Gastroesophageal sphincter (tissue), 4 donors: Measurements from ENCODE around the gene LMTK2. TPM values are rescaled to one million over a fixed set of nuclear protein-coding genes. Genes with fewer than 3 reads are reported as not detected.

Experiments
- ATAC-seq: fragments of 150-250 bp; one replicate; pipeline ENCODE4 v1.9.1; 2016; ENCODE audit warnings: mild to moderate bottlenecking, moderate library complexity
- H3K27ac ChIP-seq, 4 donors: fragments of 200-600 bp; sonication (generic) in 3 of 4; 1 replicate in 3 of 4; 2 replicates in 1 of 4; pipeline ENCODE4 v1.5.1; 2016 to 2019
- H3K27me3 ChIP-seq: fragments of 200-600 bp; sonication (generic); one replicate; pipeline ENCODE4 v1.5.1; 2019
- H3K36me3 ChIP-seq, 2 donors: fragments of 200-600 bp; sonication (generic); one replicate each; pipeline ENCODE4 v1.5.1; 2019; ENCODE audit warnings: control low read depth in 1 of 2
- H3K4me1 ChIP-seq, 3 donors: fragments of 200-600 bp; sonication (generic); 1 replicate in 2 of 3; 2 replicates in 1 of 3; pipeline ENCODE4 v1.5.1; 2016 to 2019; ENCODE audit warnings: control low read depth in 2 of 3
- H3K4me3 ChIP-seq, 2 donors: fragments of 200-600 bp; sonication (generic); one replicate each; pipeline ENCODE4 v1.5.1; 2019; ENCODE audit warnings: mild to moderate bottlenecking in 1 of 2, moderate library complexity in 1 of 2
- H3K9me3 ChIP-seq, 3 donors: fragments of 200-600 bp; sonication (generic); one replicate each; pipeline ENCODE4 v1.5.1; 2017 to 2019; ENCODE audit warnings: control low read depth in 2 of 3
- CTCF ChIP-seq, 4 experiments: fragments of 200-600 bp in 2 of 4; fragments of 450-650 bp in 2 of 4; sonication (generic) in 1 of 4; IDR thresholded peaks; one replicate each; pipeline ENCODE4 v1.5.1; 2017 to 2019; ENCODE audit warnings: antibody characterized with exemption in 4 of 4, mild to moderate bottlenecking in 2 of 4, moderate library complexity in 2 of 4
- EP300 ChIP-seq: sonication (generic); formaldehyde crosslinking; IDR thresholded peaks from one replicate; pipeline ENCODE4 v1.6.1; 2017; ENCODE audit warnings: antibody characterized with exemption, mild to moderate bottlenecking
- POLR2A ChIP-seq, 2 donors: fragments of 450-650 bp; IDR thresholded peaks; one replicate each; pipeline ENCODE4 v1.6.1; 2017; ENCODE audit warnings: antibody characterized with exemption in 2 of 2, mild to moderate bottlenecking in 2 of 2, moderate library complexity in 1 of 2
- POLR2AphosphoS5 ChIP-seq: sonication (generic); formaldehyde crosslinking; IDR thresholded peaks from one replicate; pipeline ENCODE4 v1.6.1; 2017; ENCODE audit warnings: antibody characterized with exemption
- WGBS, 2 donors: methylation state at CpG; one replicate each; pipeline ENCODE4 v1.1.5; 2018; ENCODE audit warnings: low coverage in 1 of 2; 5-methylcytosine and 5-hydroxymethylcytosine counted together
- total RNA-seq, 4 donors: library from RNA; depleted of rRNA; stranded (reverse); fragments of >200 nt; gene quantifications; one replicate each; pipeline ENCODE4 v1.1.0, GENCODE V29; 2016

The LMTK2 gene
- total RNA-seq, 4 donors from 2014 or later: 16.0 to 34.5 (median 22.1) TPM

DNA sequence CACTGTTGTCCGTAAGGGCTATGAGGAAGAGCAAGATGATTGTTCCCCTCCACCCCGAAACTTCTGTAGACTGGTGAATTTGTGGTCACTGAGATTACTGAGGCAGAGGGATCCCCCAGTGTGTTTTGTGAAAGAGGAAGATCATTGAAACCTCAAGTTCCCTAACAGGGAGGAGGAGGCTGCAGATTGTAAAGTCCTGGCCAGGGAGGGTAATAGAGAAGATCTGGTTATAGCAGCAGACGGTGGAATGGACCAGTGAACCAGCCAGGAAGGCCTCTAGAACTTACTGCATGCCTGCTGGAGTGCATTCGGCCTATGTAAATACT is 31.1 kb downstream of the LMTK2 start:
- no peaks in the 10 kb centered on the region for H3K27me3 ChIP-seq
- 77 to 100% methylated on average over 1 to 4 of the region's 4 CpGs for WGBS, 2 donors
- TF ChIP-seq EP300 (no peak), POLR2AphosphoS5 (no peak)
- no peaks in the 10 kb centered on the region for H3K9me3 ChIP-seq
- peaks cover 0 to 54% of the 10 kb centered on the region in 2 donors for H3K36me3 ChIP-seq
- H3K4me3 ChIP-seq: no peak overlapping the region
- H3K4me1 ChIP-seq: peaks cover 0 to 11% (median 0%) of the 10 kb centered on the region in 3 donors
- H3K27ac ChIP-seq: no peak overlapping the region
- no peak for ATAC-seq

DNA sequence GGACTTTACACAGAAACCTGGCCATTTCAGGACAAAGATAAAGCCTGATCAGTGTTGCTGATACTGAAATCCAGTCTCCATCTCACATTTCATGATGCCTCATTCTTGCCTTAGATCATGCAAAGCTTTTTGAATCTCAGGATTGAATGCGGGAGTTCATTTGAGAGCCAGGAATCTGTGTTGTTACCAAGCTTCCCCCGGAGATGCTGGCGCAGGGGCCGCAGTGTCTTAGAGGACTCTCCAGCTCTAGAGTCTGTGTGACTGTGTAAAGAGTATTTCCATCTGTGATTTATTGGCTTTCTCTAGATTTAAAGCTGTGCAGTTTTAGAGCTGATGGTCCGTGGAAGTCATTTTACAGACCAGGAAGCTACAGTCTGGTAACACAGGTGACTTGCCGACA is 32.0 kb downstream of the LMTK2 start:
- 85 to 100% methylated on average over 3 to 4 of the region's 6 CpGs for WGBS, 2 donors

DNA sequence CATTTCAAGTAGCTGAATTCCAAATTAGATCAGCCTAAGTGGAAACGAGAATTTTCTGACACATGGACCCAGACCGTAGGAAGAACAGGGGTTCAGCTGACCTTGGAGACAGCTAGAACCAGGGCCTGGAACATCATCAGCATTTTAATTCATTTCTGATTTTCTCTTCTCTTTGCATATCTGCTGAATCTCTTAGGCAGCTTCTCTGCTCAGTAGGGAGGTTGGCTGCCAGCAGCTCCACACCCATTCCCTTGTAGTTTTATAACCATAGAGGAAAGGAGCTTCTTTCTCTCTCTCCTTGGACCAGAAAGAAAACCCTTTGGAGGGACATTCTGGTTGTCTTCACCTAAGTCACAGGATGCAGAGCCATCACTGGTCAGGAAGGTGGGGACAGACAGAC is 36.0 kb downstream of the LMTK2 start:
- Histone ChIP-seq H3K4me1 (no peaks in the 10 kb centered on the region), H3K9me3 (no peaks in the 10 kb centered on the region), H3K27me3 (no peaks in the 10 kb centered on the region), H3K27ac (no peak overlapping the region), H3K36me3 (peaks cover 0 to 75% of the 10 kb centered on the region in 2 donors), H3K4me3 (no peak overlapping the region)
- TF ChIP-seq CTCF (IDR thresholded peaks at IDR 0.05) (no peak), POLR2A (IDR thresholded peaks at IDR 0.05) (no peak), POLR2AphosphoS5 (no peak), EP300 (no peak)
- ATAC-seq: no peak
- 69 to 100% methylated on average over 2 of the region's 2 CpGs for WGBS, 2 donors

More for the DNA sequence above, 32.0 kb downstream of the LMTK2 start:
- H3K36me3 ChIP-seq: peaks cover 0 to 61% of the 10 kb centered on the region in 2 donors
- TF ChIP-seq POLR2A (IDR thresholded peaks at IDR 0.05) (no peak), EP300 (no peak), POLR2AphosphoS5 (no peak), CTCF (IDR thresholded peaks at IDR 0.05) (no peak)
- H3K9me3 ChIP-seq: no peaks in the 10 kb centered on the region
- H3K4me3 ChIP-seq: no peak overlapping the region
- no peak for ATAC-seq
- H3K27me3 ChIP-seq: no peaks in the 10 kb centered on the region
- no peak overlapping the region for H3K27ac ChIP-seq
- H3K4me1 ChIP-seq: peaks cover 0 to 4% (median 0%) of the 10 kb centered on the region in 3 donors

DNA sequence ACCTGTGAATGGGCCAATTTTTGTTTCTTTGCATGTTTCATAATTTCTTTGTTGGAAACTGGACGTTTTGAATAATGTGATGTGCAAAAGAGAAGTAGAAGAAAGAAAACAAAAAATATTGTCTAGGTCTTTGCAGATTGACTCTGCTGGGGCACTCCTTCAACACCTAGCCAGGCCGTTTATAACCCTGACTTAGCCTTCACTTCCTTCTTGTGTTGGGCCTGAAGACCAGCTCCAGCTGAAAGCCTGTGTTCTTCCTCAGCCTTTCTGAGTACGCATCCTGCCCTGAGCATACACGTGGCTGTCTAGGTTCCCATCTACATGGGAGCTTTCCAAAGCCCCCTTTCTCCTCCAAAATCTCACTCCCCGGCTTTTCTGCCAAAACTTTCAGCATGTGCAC is 41.9 kb downstream of the LMTK2 start:
- 87% methylated on average over 5 of the region's 5 CpGs for WGBS, 2 donors
- Histone ChIP-seq H3K4me3 (no peak overlapping the region), H3K27ac (no peak overlapping the region), H3K27me3 (no peaks in the 10 kb centered on the region), H3K9me3 (no peaks in the 10 kb centered on the region), H3K36me3 (peaks cover 0 to 59% of the 10 kb centered on the region in 2 donors), H3K4me1 (no peaks in the 10 kb centered on the region)
- no peak for TF ChIP-seq CTCF (IDR thresholded peaks at IDR 0.05)
- TF ChIP-seq EP300: no peak
- TF ChIP-seq POLR2A (IDR thresholded peaks at IDR 0.05): no peak
- no peak for TF ChIP-seq POLR2AphosphoS5
- no peak for ATAC-seq

DNA sequence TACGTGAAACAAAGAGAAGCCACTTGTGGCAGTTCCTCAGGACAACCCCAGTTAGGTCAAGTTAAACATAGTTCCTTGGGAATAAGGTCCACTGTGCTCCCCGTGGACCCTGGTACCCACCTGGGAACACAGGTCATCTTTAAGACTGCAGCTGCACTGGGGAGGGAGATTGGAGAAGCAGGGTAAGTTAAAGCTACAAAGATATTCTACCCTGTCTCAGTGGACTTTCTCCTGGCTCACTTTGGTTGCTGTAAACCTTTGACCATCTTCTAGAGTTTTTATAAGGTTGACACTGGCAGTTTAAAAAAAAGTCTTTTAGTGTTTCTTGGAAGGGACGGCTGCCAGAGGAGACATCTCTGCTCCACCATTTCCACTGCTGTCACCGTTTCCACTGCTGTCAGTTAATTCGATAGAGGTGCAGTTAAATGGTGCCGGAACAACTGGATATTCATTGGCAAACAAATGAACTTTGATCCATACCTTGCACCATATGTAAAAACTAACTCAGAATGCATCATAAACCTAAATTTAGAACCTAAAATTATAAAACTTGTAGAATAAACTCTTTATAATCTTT is 42.5 kb downstream of the LMTK2 start:
- no peaks in the 10 kb centered on the region for H3K4me1 ChIP-seq
- H3K4me3 ChIP-seq: no peak overlapping the region
- no peak for ATAC-seq
- H3K9me3 ChIP-seq: no peaks in the 10 kb centered on the region
- WGBS, 2 donors: 94 to 100% methylated on average over 1 to 5 of the region's 6 CpGs
- no peak overlapping the region for H3K27ac ChIP-seq
- no peaks in the 10 kb centered on the region for H3K27me3 ChIP-seq
- no peak for TF ChIP-seq POLR2AphosphoS5
- no peak for TF ChIP-seq CTCF (IDR thresholded peaks at IDR 0.05)
- no peak for TF ChIP-seq POLR2A (IDR thresholded peaks at IDR 0.05)
- TF ChIP-seq EP300: no peak
- peaks cover 0 to 53% of the 10 kb centered on the region in 2 donors for H3K36me3 ChIP-seq
